Measurements from ENCODE around the gene PRDM16. TPM values are rescaled to one million over a fixed set of nuclear protein-coding genes. Genes with fewer than 3 reads are reported as not detected.
A peak's percentile ranks its signal among the peaks of the same experiment; 100 is the strongest.

PRDM16 gene
- total and polyA plus RNA-seq, 2 of the 13 experiments (the other 11 are each of a cell fraction or from before 2014, with no cell fraction given) = 0.15 to 0.81 TPM

GRCh38 chr1:3229081-3229725 is 160.2 kb downstream of the PRDM16 start (continued):
- TF ChIP-seq NFAT5 (CRISPR knock-in tag; IDR thresholded peaks at IDR 0.05) = no peak
- no peak for TF ChIP-seq ZC3H13 (CRISPR knock-in tag; IDR thresholded peaks at IDR 0.05)
- no peak for TF ChIP-seq SOX13 (IDR thresholded peaks at IDR 0.05)
- TF ChIP-seq SOX13 (CRISPR knock-in tag; conservative IDR thresholded peaks at IDR 0.05 in 1 of 2, IDR thresholded peaks at IDR 0.05 in 1 of 2) = peak in 1 of 2 experiments; percentile 38; a peak in 1 of 4 replicates
- no peak for TF ChIP-seq BCL3 (CRISPR knock-in tag; IDR thresholded peaks at IDR 0.05)
- TF ChIP-seq KIAA2018 (CRISPR knock-in tag; IDR thresholded peaks at IDR 0.05; ENCODE audit: borderline replicate concordance) = no peak
- no peak for TF ChIP-seq HIVEP1 (CRISPR knock-in tag; IDR thresholded peaks at IDR 0.05)
- peak; percentile 82 for TF ChIP-seq SALL1 (CRISPR knock-in tag; IDR thresholded peaks at IDR 0.05)
- TF ChIP-seq ZNF607 (CRISPR knock-in tag; IDR thresholded peaks at IDR 0.05; ENCODE audit: borderline replicate concordance) = no peak
- TF ChIP-seq TCF7 (IDR thresholded peaks at IDR 0.05; ENCODE audit: low read depth) = peak; percentile 60; the same call in 1 of the 2 replicates
- no peak for TF ChIP-seq ZNF33A (CRISPR knock-in tag; IDR thresholded peaks at IDR 0.05; ENCODE audit: borderline replicate concordance)
- TF ChIP-seq TP53 (CRISPR knock-in tag; conservative IDR thresholded peaks at IDR 0.05) = no peak
- TF ChIP-seq AKAP8 (CRISPR knock-in tag; IDR thresholded peaks at IDR 0.05) = no peak
- no peak for TF ChIP-seq ETV6 (CRISPR knock-in tag; conservative IDR thresholded peaks at IDR 0.05)
- TF ChIP-seq U2AF2 (IDR thresholded peaks at IDR 0.05; ENCODE audit: low read depth, low read length) = no peak
